Common myeloid progenitor, CD34-positive (primary cell): ENCODE measurements around the gene MYO1B.

ENCODE experiments used
- CTCF ChIA-PET: fragments of 350-600 bp; sonication (Branson Sonifier 250); formaldehyde crosslinking; loops from one replicate; lab custom pipeline; 2021; ENCODE audit warnings: antibody characterized with exemption; lab: Charles Lee
- POLR2A ChIA-PET: fragments of 350-600 bp; sonication (Branson Sonifier 250); formaldehyde crosslinking; loops from one replicate; lab custom pipeline; 2021; ENCODE audit warnings: antibody characterized with exemption; lab: Charles Lee
- DNase-seq, 3 donors: peaks; one replicate each; pipeline versions ENCODE4 v3.0.0 to v3.0.0-alpha.2; 2013
- H3K27ac ChIP-seq, 2 experiments: 1 replicate in 1 of 2; 2 replicates in 1 of 2; pipeline ENCODE4 v1.7.0; 2013; ENCODE audit warnings: inconsistent platforms in 2 of 2, low read length in 2 of 2, mild to moderate bottlenecking in 2 of 2, low read depth in 1 of 2, moderate library complexity in 1 of 2; ENCODE audit not compliant: severe bottlenecking in 2 of 2, insufficient read depth in 1 of 2, poor library complexity in 1 of 2
- H3K27me3 ChIP-seq, 5 experiments: replicated peaks in 2 of 5; 1 replicate in 3 of 5; 2 replicates in 2 of 5; pipeline versions ENCODE4 v1.6.1 to v1.7.0; 2013; ENCODE audit warnings: low read length in 4 of 5, mild to moderate bottlenecking in 2 of 5, moderate library complexity in 2 of 5, inconsistent platforms in 1 of 5; ENCODE audit not compliant: insufficient read depth in 5 of 5, control insufficient read depth in 4 of 5
- H3K36me3 ChIP-seq, 4 experiments: 1 replicate in 2 of 4; 2 replicates in 2 of 4; pipeline versions ENCODE4 v1.6.1 to v1.7.0; 2013; ENCODE audit warnings: low read length in 3 of 4, control low read depth in 1 of 4, mild to moderate bottlenecking in 1 of 4; ENCODE audit not compliant: control insufficient read depth in 4 of 4, insufficient read depth in 4 of 4
- H3K4me1 ChIP-seq, 4 experiments: 1 replicate in 3 of 4; 2 replicates in 1 of 4; pipeline versions ENCODE4 v1.6.1 to v1.7.1; 2013; ENCODE audit warnings: low read length in 3 of 4, mild to moderate bottlenecking in 3 of 4, control low read depth in 1 of 4, inconsistent platforms in 1 of 4, moderate library complexity in 1 of 4; ENCODE audit not compliant: control insufficient read depth in 4 of 4, insufficient read depth in 4 of 4; ENCODE audit errors: control extremely low read depth in 1 of 4
- H3K4me3 ChIP-seq, 7 experiments: 1 replicate in 4 of 7; 2 replicates in 3 of 7; pipeline versions ENCODE4 v1.5.1 to v1.7.0; 2013; ENCODE audit warnings: mild to moderate bottlenecking in 7 of 7, low read length in 6 of 7, moderate library complexity in 6 of 7, inconsistent platforms in 2 of 7, low read depth in 2 of 7, control low read depth in 1 of 7; ENCODE audit not compliant: insufficient read depth in 4 of 7, control insufficient read depth in 1 of 7; ENCODE audit errors: extremely low read depth in 1 of 7
- H3K9me3 ChIP-seq, 5 experiments: 1 replicate in 4 of 5; 2 replicates in 1 of 5; pipeline versions ENCODE4 v1.6.1 to v1.7.1; 2013; ENCODE audit warnings: low read length in 4 of 5, mild to moderate bottlenecking in 2 of 5, inconsistent platforms in 1 of 5, low read depth in 1 of 5, moderate library complexity in 1 of 5; ENCODE audit not compliant: control insufficient read depth in 4 of 5, insufficient read depth in 2 of 5; ENCODE audit errors: control extremely low read depth in 1 of 5
- WGBS: methylation state at CpG from one replicate; pipeline ENCODE4 v1.1.5; 2013; ENCODE audit not compliant: insufficient coverage; 5-methylcytosine and 5-hydroxymethylcytosine counted together

The MYO1B gene

DNA sequence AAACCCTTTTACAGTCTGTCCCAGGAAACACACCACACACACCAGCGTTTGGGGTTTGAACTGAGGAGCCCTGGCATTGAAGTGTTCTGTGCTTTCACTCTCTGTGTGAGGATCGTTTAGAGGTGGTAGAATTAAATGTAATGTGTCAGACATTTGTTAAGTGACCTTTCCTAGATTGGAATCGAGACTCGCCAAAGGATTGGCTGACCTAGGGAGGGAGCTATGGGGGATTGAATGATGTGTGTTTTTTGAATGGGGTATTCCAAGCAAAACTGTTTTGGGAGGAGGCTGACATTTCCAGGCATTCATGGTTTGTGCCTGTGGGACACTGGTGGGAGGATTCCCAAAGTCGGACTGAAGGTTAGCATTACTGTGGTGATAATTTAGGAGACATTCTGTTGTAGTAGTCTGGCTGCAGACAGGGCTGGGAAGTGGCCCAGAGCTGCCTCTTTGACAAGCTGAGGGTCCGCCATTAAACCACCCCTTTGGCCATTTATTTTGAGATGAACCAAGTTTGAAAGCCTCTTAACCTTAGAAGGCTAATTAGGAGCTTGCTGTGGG, 1.7 kb downstream of the MYO1B start:
- Histone ChIP-seq H3K4me3 (no peak overlapping the region), H3K36me3 (no peaks in the 10 kb centered on the region), H3K27ac (no peak overlapping the region), H3K9me3 (peaks cover 0 to 2% (median 0%) of the 10 kb centered on the region in 5 experiments), H3K27me3 (peaks cover 0 to 12% (median 0%) of the 10 kb centered on the region in 5 experiments), H3K4me1 (peaks cover 0 to 12% (median 8%) of the 10 kb centered on the region in 4 experiments)
- ChIA-PET CTCF (interaction anchor here (0.7 to 1.6 kb wide), 5 partner anchors 12 to 195 kb away, joined by 3 to 4 read pairs (median 3); no protein-coding TSS in a partner anchor), POLR2A (no interaction called here)
- DNase-seq: no peak
- 92% methylated on average over 5 of the region's 6 CpGs for WGBS

DNA sequence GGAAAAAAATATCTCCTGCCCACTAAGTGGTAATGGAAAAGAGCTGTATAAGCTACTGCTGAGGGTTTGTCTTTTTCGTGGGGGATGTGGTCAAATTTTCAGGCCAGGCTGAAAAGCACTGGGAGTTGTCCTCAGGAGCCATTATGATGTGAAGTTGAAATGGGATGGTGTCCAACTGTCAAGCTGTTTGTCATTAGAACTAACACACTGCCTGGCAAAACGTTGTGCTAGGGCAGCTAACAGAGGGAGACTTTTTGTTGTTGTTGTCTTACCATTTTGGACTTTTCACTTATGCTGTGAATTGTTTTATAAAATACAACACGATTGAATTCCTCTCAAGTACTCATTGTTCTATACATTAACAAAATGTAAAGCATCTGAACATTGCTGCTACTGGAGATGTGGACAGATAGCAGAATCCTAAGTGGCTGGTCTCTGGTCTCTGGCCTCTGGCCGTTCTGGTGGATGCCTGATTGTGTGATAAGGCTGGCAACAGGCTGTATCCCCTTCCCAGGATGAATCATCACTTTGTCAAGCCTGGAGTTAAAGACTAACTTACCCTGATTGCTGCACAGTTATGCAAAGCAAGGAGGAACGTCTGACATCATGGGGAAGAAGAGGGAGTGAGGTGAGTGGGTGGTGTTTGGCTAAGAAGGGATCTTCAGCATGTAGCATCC, 2.3 kb downstream of the MYO1B start:
- Histone ChIP-seq H3K9me3 (peaks cover 0 to 2% (median 0%) of the 10 kb centered on the region in 5 experiments), H3K27ac (no peak overlapping the region), H3K4me1 (peaks cover 0 to 12% (median 8%) of the 10 kb centered on the region in 4 experiments), H3K36me3 (no peaks in the 10 kb centered on the region), H3K4me3 (no peak overlapping the region), H3K27me3 (peaks cover 0 to 12% (median 0%) of the 10 kb centered on the region in 5 experiments)
- DNase-seq: no peak
- CTCF ChIA-PET: interaction anchor here (0.7 to 1.2 kb wide), 5 partner anchors 13 to 196 kb away, joined by 3 to 4 read pairs (median 3); no protein-coding TSS in a partner anchor
- 57% methylated on average over 4 of the region's 5 CpGs for WGBS
- POLR2A ChIA-PET: no interaction called here

DNA sequence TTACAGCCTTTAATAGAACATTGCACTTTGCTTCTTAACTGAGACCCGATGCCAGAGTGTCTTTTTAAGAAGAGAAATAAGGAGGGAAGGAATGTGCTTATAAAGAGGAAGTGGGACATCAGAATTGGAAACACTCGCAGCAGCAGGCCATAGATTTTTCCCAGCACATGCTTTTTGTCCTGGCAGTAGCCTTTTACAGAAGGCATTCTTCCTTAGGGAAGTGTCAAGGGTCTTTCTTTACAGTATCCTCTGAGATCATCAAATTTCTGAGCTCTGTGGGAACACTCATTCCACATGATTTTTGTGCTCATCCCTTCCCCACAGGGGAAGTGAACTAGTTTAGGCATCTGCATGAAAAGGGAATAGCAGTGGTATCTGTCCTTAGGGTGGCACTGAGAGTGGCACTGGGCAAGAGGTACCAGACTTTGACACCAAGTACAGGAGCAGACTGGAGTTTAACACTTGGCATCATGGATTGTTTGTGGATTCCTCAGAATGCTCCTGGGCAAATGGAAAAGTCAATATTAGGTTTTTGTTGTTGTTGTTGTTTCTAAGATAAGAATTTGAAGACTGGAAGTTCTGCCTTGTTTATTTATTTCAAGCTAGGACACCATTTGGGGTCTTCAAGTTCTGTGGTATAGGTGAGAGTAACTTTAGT, 4.1 kb downstream of the MYO1B start:
- 64% methylated on average over 1 of the region's 2 CpGs for WGBS
- Histone ChIP-seq H3K4me3 (no peak overlapping the region), H3K27me3 (peaks cover 0 to 8% (median 0%) of the 10 kb centered on the region in 5 experiments), H3K9me3 (no peaks in the 10 kb centered on the region), H3K4me1 (peaks cover 0 to 12% (median 8%) of the 10 kb centered on the region in 4 experiments), H3K27ac (no peak overlapping the region), H3K36me3 (no peaks in the 10 kb centered on the region)
- ChIA-PET CTCF (no interaction called here), POLR2A (no interaction called here)
- no peak for DNase-seq

DNA sequence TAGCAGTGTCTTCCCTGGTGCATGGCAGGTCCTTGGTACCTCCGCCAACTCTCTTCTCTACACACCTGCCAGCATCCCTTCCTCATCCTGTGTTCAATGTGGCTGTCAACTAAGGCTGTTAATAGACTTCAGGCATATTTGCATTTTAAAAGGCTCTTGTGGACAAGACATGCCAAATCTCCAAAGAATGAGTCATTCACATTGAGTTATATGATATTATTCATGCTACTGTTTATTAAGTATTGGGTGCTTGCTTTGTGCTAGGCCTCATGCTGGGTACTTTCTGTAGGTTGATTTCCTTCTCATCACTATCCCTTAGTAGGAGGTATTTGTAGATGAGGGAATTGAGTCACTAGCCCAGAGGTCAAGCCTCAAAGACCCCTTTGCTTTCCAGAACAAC, 5.2 kb downstream of the MYO1B start:
- no peaks in the 10 kb centered on the region for H3K9me3 ChIP-seq
- no peak overlapping the region for H3K27ac ChIP-seq
- H3K4me1 ChIP-seq: peaks cover 0 to 8% (median 6%) of the 10 kb centered on the region in 4 experiments
- no peak for DNase-seq
- ChIA-PET POLR2A (no interaction called here), CTCF (no interaction called here)
- 100% methylated on average over 1 of the region's 1 CpG for WGBS
- no peak overlapping the region for H3K4me3 ChIP-seq
- H3K36me3 ChIP-seq: no peaks in the 10 kb centered on the region
- H3K27me3 ChIP-seq: peaks cover 0 to 6% (median 0%) of the 10 kb centered on the region in 5 experiments

DNA sequence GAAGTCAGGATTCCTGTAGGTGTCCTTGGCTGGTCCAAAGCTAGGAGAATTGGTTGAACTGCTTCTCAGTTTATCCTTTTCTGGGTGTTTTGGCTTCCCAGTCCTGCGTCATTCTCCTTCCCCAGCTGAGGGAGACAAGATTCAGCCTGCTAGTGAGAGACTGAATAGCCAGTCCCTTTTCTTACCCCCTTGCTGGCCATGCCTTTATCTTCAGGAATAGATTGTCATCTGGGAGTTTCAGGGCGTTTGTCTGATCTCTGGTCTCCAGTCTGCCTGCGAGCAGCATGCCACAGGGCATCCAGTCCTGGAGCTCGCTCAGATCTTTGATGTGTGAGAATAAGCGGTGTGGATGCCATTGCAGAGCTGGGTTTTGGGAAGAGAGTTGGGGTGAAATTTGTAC, 5.8 kb downstream of the MYO1B start:
- ChIA-PET CTCF (interaction anchor here (1.2 kb wide), 1 partner anchor 271 kb away, joined by 3 read pairs; no protein-coding TSS in a partner anchor), POLR2A (no interaction called here)
- no peak overlapping the region for H3K4me3 ChIP-seq
- WGBS: 96% methylated on average over 5 of the region's 5 CpGs
- H3K9me3 ChIP-seq: no peaks in the 10 kb centered on the region
- H3K27me3 ChIP-seq: peaks cover 0 to 6% (median 0%) of the 10 kb centered on the region in 5 experiments
- H3K27ac ChIP-seq: no peak overlapping the region
- peaks cover 0 to 3% (median 1%) of the 10 kb centered on the region in 4 experiments for H3K4me1 ChIP-seq
- no peak for DNase-seq
- no peaks in the 10 kb centered on the region for H3K36me3 ChIP-seq

DNA sequence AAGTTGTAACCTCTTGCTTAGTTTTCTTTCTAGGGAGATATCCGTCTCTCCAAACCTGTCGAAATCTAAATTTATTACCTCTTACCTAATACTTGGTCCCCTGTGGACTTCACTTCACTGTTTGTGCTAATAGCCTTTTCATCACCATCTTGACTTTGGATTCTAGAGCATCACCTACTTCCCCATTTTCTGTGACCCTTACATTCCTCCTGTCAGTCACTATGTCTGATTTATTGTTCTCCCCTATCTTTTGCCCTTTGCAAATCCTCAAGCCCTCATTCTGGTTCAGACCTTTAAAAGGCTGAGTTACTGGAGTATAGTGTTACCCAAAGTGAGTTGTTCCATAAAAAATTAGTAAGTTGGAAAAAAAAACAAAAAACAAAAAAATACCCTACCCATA, 7.5 kb downstream of the MYO1B start:
- POLR2A ChIA-PET: interaction anchor here (0.6 kb wide), 2 partner anchors 218 to 497 kb away, joined by 3 read pairs; no protein-coding TSS in a partner anchor
- 100% methylated on average over 2 of the region's 2 CpGs for WGBS
- DNase-seq: peak in 2 of 3 donors; percentile 19 to 40
- CTCF ChIA-PET: interaction anchor here (1.4 kb wide), 1 partner anchor 10 kb away, joined by 3 read pairs; no protein-coding TSS in a partner anchor
- no peaks in the 10 kb centered on the region for H3K9me3 ChIP-seq
- no peak overlapping the region for H3K27ac ChIP-seq
- H3K36me3 ChIP-seq: no peaks in the 10 kb centered on the region
- no peaks in the 10 kb centered on the region for H3K4me1 ChIP-seq
- peaks cover 0 to 2% (median 0%) of the 10 kb centered on the region in 5 experiments for H3K27me3 ChIP-seq
- H3K4me3 ChIP-seq: no peak overlapping the region
